Activated CD4-positive, alpha-beta T cell treated with anti-CD3 and anti-CD28 coated beads for 24 hours (primary cell): ENCODE results near the gene PLXNA4.

Experiments used
- DNase-seq, 2 donors: peaks; one replicate each; pipeline ENCODE4 v3.0.0-alpha.2; 2020; ENCODE audit warnings: low read depth in 2 of 2

The PLXNA4 gene

GRCh38 chr7:132417103-132417906 is 159.0 kb downstream of the PLXNA4 start:
- DNase-seq, result no peak

GRCh38 chr7:132416395-132416794 is 159.9 kb downstream of the PLXNA4 start:
- no peak for DNase-seq

- no peak for DNase-seq
Observed at GRCh38 chr7:132415259-132415658, 161.0 kb downstream of the PLXNA4 start.

- no peak for DNase-seq
Observed at GRCh38 chr7:132414857-132415256, 161.4 kb downstream of the PLXNA4 start.

- DNase-seq, result no peak
Observed at GRCh38 chr7:132412435-132412834, 163.8 kb downstream of the PLXNA4 start.

- DNase-seq, result no peak
Observed at GRCh38 chr7:132410861-132411541, 165.3 kb downstream of the PLXNA4 start.

- DNase-seq, result no peak
Observed at GRCh38 chr7:132410385-132410784, 165.9 kb downstream of the PLXNA4 start.

GRCh38 chr7:132407764-132408163 is 168.5 kb downstream of the PLXNA4 start:
- no peak for DNase-seq

- no peak for DNase-seq
Observed at GRCh38 chr7:132406039-132406438, 170.2 kb downstream of the PLXNA4 start.

- DNase-seq, result no peak
Observed at GRCh38 chr7:132404261-132404660, 172.0 kb downstream of the PLXNA4 start.

GRCh38 chr7:132403465-132404110 is 172.7 kb downstream of the PLXNA4 start:
- DNase-seq, result no peak

- no peak for DNase-seq
Observed at GRCh38 chr7:132402751-132403245, 173.5 kb downstream of the PLXNA4 start.

- DNase-seq, result no peak
Observed at GRCh38 chr7:132402096-132402495, 174.2 kb downstream of the PLXNA4 start.

- DNase-seq, result no peak
Observed at GRCh38 chr7:132400561-132401142, 175.6 kb downstream of the PLXNA4 start.

- no peak for DNase-seq
Observed at GRCh38 chr7:132399367-132399766, 176.9 kb downstream of the PLXNA4 start.

GRCh38 chr7:132398253-132398925 is 177.9 kb downstream of the PLXNA4 start:
- DNase-seq, result no peak

GRCh38 chr7:132397070-132397469 is 179.2 kb downstream of the PLXNA4 start:
- DNase-seq, result no peak

- no peak for DNase-seq
Observed at GRCh38 chr7:132395361-132395760, 180.9 kb downstream of the PLXNA4 start.

GRCh38 chr7:132394283-132395198 is 181.7 kb downstream of the PLXNA4 start:
- DNase-seq, result no peak

- DNase-seq, result no peak
Observed at GRCh38 chr7:132393789-132394261, 182.4 kb downstream of the PLXNA4 start.
